GM13977 (cell line): Measurements from ENCODE around the gene PKD1L1.

ENCODE experiments used
- DNase-seq: peaks from one replicate; pipeline ENCODE4 v3.0.0; 2012; ENCODE audit warnings: low spot score
- in situ Hi-C: fragments of 300-500 bp; cut with MboI; formaldehyde crosslinking; loops from one replicate; pipeline ENCODE4 v1.12.0; 2022; ENCODE audit warnings: low sequenced_read_pairs, low pct_unique_long_range_greater_than_20kb, mixed read lengths, inconsistent platforms; ENCODE audit not compliant: unreplicated experiment
- TF ChIP-seq, protein P1 (sequence below): IDR thresholded peaks from 2 replicates; pipeline ENCODE4 v1.5.1; 2012; ENCODE audit warnings: mild to moderate bottlenecking, control low read depth; ENCODE audit not compliant: insufficient read depth; ENCODE audit errors: extremely low read depth, missing control alignments

PKD1L1 gene

GRCh38 chr7:47905076-47905920 is 43.0 kb downstream of the PKD1L1 start:
- in situ Hi-C loops = no loop called here
- TF ChIP-seq, protein P1, sequence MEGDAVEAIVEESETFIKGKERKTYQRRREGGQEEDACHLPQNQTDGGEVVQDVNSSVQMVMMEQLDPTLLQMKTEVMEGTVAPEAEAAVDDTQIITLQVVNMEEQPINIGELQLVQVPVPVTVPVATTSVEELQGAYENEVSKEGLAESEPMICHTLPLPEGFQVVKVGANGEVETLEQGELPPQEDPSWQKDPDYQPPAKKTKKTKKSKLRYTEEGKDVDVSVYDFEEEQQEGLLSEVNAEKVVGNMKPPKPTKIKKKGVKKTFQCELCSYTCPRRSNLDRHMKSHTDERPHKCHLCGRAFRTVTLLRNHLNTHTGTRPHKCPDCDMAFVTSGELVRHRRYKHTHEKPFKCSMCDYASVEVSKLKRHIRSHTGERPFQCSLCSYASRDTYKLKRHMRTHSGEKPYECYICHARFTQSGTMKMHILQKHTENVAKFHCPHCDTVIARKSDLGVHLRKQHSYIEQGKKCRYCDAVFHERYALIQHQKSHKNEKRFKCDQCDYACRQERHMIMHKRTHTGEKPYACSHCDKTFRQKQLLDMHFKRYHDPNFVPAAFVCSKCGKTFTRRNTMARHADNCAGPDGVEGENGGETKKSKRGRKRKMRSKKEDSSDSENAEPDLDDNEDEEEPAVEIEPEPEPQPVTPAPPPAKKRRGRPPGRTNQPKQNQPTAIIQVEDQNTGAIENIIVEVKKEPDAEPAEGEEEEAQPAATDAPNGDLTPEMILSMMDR = no peak
- no peak for DNase-seq

GRCh38 chr7:47902013-47902412 is 46.3 kb downstream of the PKD1L1 start:
- DNase-seq = no peak
- TF ChIP-seq, protein P1 = no peak
- in situ Hi-C loops = no loop called here

GRCh38 chr7:47901542-47901941 is 46.7 kb downstream of the PKD1L1 start:
- in situ Hi-C loops = no loop called here
- TF ChIP-seq, protein P1 = no peak
- DNase-seq = no peak

GRCh38 chr7:47897831-47898230 is 50.4 kb downstream of the PKD1L1 start:
- in situ Hi-C loops = no loop called here
- no peak for DNase-seq
- TF ChIP-seq, protein P1 = no peak

DNA sequence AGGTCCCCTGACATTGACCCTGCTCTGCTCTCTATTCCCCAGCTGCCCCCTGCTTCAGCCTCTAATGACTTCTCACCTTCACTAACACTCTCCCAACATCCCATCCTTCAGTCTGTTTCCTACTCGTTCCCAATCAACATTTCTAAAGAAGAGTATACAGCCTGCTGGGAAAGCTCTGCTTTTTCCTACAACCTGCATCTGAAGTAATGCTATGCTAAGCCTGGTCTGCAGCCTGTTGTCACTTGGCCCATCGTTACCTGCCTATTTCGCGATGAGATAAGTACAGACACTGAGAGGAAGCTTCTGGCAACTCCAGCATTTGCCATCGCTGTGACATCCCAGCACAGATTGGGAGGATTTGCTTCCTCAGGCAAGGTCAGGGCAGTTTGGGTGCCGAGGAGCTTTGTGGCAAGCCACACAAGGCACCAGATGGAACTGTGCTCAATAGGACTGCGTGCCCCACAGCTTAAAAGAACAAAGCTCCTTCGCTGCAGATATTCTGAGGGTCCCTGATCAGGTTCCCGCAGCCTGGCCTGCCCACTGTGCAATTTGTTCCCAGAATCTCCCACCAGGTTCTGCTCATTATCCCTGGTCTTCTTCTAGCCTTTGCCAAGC is 51.4 kb downstream of the PKD1L1 start:
- TF ChIP-seq, protein P1 = no peak
- DNase-seq = no peak
- in situ Hi-C loops = no loop called here

DNA sequence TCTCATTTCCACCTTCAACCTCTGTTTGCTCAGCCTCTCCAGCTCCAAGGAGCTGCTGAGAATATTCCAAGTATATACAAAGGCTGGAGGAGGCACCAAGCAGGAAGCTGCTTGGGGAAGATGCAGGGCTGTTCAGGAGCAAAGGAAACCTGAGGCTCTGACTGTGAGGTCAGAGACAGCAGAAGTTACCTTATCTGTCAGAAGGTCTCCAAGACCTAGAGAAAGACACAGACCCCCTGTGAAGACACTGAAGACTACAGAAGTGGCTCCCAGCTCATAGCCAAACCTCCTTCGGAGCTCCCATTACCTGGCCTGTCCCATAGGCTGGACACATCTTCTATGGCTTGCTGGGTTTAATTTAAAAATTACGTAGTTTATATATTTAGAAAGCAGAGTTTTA is 53.2 kb downstream of the PKD1L1 start:
- in situ Hi-C loops = no loop called here
- TF ChIP-seq, protein P1 = no peak
- no peak for DNase-seq
